HEK293 (cell line): ENCODE results near the gene USP5.
A peak's percentile ranks its signal among the peaks of the same experiment; 100 is the strongest.

Experiments used
- EGR2 ChIP-seq: fragments of 450-650 bp; formaldehyde crosslinking; IDR thresholded peaks from 2 replicates; pipeline ENCODE4 v1.5.1; 2016; ENCODE audit warnings: low read depth, missing biosample characterization, missing genetic modification characterization
- GLIS1 ChIP-seq: fragments of 450-650 bp; formaldehyde crosslinking; IDR thresholded peaks from 2 replicates; pipeline ENCODE4 v1.5.1; 2016; ENCODE audit warnings: missing biosample characterization, missing genetic modification characterization
- KLF9 ChIP-seq: fragments of 450-650 bp; formaldehyde crosslinking; IDR thresholded peaks from 2 replicates; pipeline ENCODE4 v1.5.1; 2016; ENCODE audit warnings: missing biosample characterization, missing genetic modification characterization, low read depth
- MZF1 ChIP-seq: fragments of 450-650 bp; formaldehyde crosslinking; IDR thresholded peaks from 2 replicates; pipeline ENCODE4 v1.5.1; 2017; ENCODE audit warnings: missing biosample characterization, missing genetic modification characterization, borderline replicate concordance
- OSR2 ChIP-seq: fragments of 450-650 bp; formaldehyde crosslinking; IDR thresholded peaks from 2 replicates; pipeline ENCODE4 v1.5.1; 2016; ENCODE audit warnings: missing biosample characterization, missing genetic modification characterization
- REPIN1 ChIP-seq: fragments of 450-650 bp; formaldehyde crosslinking; IDR thresholded peaks from 2 replicates; pipeline ENCODE4 v1.5.1; 2017; ENCODE audit warnings: missing biosample characterization, missing genetic modification characterization, low read depth
- SCRT1 ChIP-seq: fragments of 450-650 bp; formaldehyde crosslinking; IDR thresholded peaks from 2 replicates; pipeline ENCODE4 v1.5.1; 2016; ENCODE audit warnings: missing biosample characterization, missing genetic modification characterization, borderline replicate concordance
- ZBTB20 ChIP-seq: fragments of 450-650 bp; formaldehyde crosslinking; IDR thresholded peaks from 2 replicates; pipeline ENCODE4 v1.5.1; 2016; ENCODE audit warnings: missing biosample characterization, missing genetic modification characterization
- ZFHX2 ChIP-seq: fragments of 450-650 bp; formaldehyde crosslinking; conservative IDR thresholded peaks from 2 replicates; pipeline ENCODE4 v1.5.1; 2016; ENCODE audit warnings: missing biosample characterization, missing genetic modification characterization
- ZFP69B ChIP-seq: fragments of 450-650 bp; formaldehyde crosslinking; IDR thresholded peaks from 2 replicates; pipeline ENCODE4 v1.5.1; 2016; ENCODE audit warnings: missing biosample characterization, missing genetic modification characterization
- ZNF2 ChIP-seq: fragments of 450-650 bp; formaldehyde crosslinking; IDR thresholded peaks from 2 replicates; pipeline ENCODE4 v1.5.1; 2016; ENCODE audit warnings: missing biosample characterization, missing genetic modification characterization
- ZNF221 ChIP-seq: fragments of 450-650 bp; formaldehyde crosslinking; IDR thresholded peaks from 2 replicates; pipeline ENCODE4 v1.5.1; 2017; ENCODE audit warnings: missing biosample characterization, missing genetic modification characterization, borderline replicate concordance
- ZNF239 ChIP-seq: fragments of 450-650 bp; formaldehyde crosslinking; IDR thresholded peaks from 2 replicates; pipeline ENCODE4 v1.5.1; 2016; ENCODE audit warnings: missing biosample characterization, missing genetic modification characterization
- ZNF280D ChIP-seq: fragments of 450-650 bp; formaldehyde crosslinking; IDR thresholded peaks from 2 replicates; pipeline ENCODE4 v1.5.1; 2016; ENCODE audit warnings: missing biosample characterization, missing genetic modification characterization
- ZNF311 ChIP-seq: fragments of 450-650 bp; formaldehyde crosslinking; IDR thresholded peaks from 2 replicates; pipeline ENCODE4 v1.5.1; 2017; ENCODE audit warnings: missing biosample characterization, missing genetic modification characterization, borderline replicate concordance
- ZNF335 ChIP-seq: fragments of 450-650 bp; formaldehyde crosslinking; conservative IDR thresholded peaks from 2 replicates; pipeline ENCODE4 v1.5.1; 2016; ENCODE audit warnings: missing biosample characterization, missing genetic modification characterization
- ZNF398 ChIP-seq: fragments of 450-650 bp; formaldehyde crosslinking; IDR thresholded peaks from 2 replicates; pipeline ENCODE4 v1.5.1; 2017; ENCODE audit warnings: missing biosample characterization, missing genetic modification characterization
- ZNF433 ChIP-seq: fragments of 450-650 bp; formaldehyde crosslinking; IDR thresholded peaks from 2 replicates; pipeline ENCODE4 v1.5.1; 2016; ENCODE audit warnings: missing biosample characterization, missing genetic modification characterization, low read depth
- ZNF529 ChIP-seq: fragments of 450-650 bp; formaldehyde crosslinking; IDR thresholded peaks from 2 replicates; pipeline ENCODE4 v1.5.1; 2017; ENCODE audit warnings: missing genetic modification characterization, missing biosample characterization; ENCODE audit not compliant: insufficient replicate concordance
- ZNF692 ChIP-seq: fragments of 450-650 bp; formaldehyde crosslinking; IDR thresholded peaks from 2 replicates; pipeline ENCODE4 v1.5.1; 2016; ENCODE audit warnings: missing biosample characterization, missing genetic modification characterization
- ZNF747 ChIP-seq: fragments of 450-650 bp; formaldehyde crosslinking; IDR thresholded peaks from 2 replicates; pipeline ENCODE4 v1.5.1; 2016; ENCODE audit warnings: missing biosample characterization, missing genetic modification characterization
- ZNF792 ChIP-seq: fragments of 450-650 bp; formaldehyde crosslinking; IDR thresholded peaks from 2 replicates; pipeline ENCODE4 v1.5.1; 2016; ENCODE audit warnings: missing biosample characterization, missing genetic modification characterization
- ZNF830 ChIP-seq: fragments of 450-650 bp; IDR thresholded peaks from 2 replicates; pipeline ENCODE4 v1.5.0; 2018; ENCODE audit warnings: missing biosample characterization, missing genetic modification characterization, low read depth, mild to moderate bottlenecking, moderate library complexity
- ZNF843 ChIP-seq: fragments of 450-650 bp; formaldehyde crosslinking; IDR thresholded peaks from 2 replicates; pipeline ENCODE4 v1.5.1; 2016; ENCODE audit warnings: missing biosample characterization, missing genetic modification characterization
- ZSCAN18 ChIP-seq: fragments of 450-650 bp; formaldehyde crosslinking; IDR thresholded peaks from 2 replicates; pipeline ENCODE4 v1.5.1; 2016; ENCODE audit warnings: missing biosample characterization, missing genetic modification characterization
- ZSCAN30 ChIP-seq: fragments of 450-650 bp; IDR thresholded peaks from 2 replicates; pipeline ENCODE4 v1.5.1; 2018; ENCODE audit warnings: missing biosample characterization, mild to moderate bottlenecking, missing genetic modification characterization, moderate library complexity
- TF ChIP-seq, protein P1 (sequence below): fragments of 450-650 bp; formaldehyde crosslinking; IDR thresholded peaks from 2 replicates; pipeline ENCODE4 v1.5.1; 2016; ENCODE audit warnings: missing biosample characterization, missing genetic modification characterization

USP5 gene

GRCh38 chr12:6914947-6915788 is 63.2 kb downstream of the USP5 start (continued):
- TF ChIP-seq ZNF280D (tag by site-specific recombination) (no peak), ZNF311 (tag by site-specific recombination) (no peak), ZNF398 (tag by site-specific recombination) (peak; percentile 61), ZNF221 (no peak), ZNF2 (tag by site-specific recombination) (no peak; the same call in 1 of the 2 replicates), ZBTB20 (tag by site-specific recombination) (peak; percentile 63; the same call in 1 of the 2 replicates), GLIS1 (tag by site-specific recombination) (peak; percentile 62; the same call in 1 of the 2 replicates), EGR2 (tag by site-specific recombination) (peak; percentile 52), ZNF335 (tag by site-specific recombination) (no peak; the same call in 1 of the 2 replicates), REPIN1 (tag by site-specific recombination) (no peak), ZFP69B (tag by site-specific recombination) (no peak), ZSCAN18 (tag by site-specific recombination) (no peak), KLF9 (tag by site-specific recombination) (0 out of 2 replicates have a peak, but pooled peaks have one; percentile 37), ZNF529 (no peak), ZNF239 (tag by site-specific recombination) (no peak), ZNF433 (tag by site-specific recombination) (no peak), ZNF747 (tag by site-specific recombination) (no peak), ZNF792 (tag by site-specific recombination) (no peak), MZF1 (peak; percentile 76), SCRT1 (tag by site-specific recombination) (no peak), OSR2 (tag by site-specific recombination) (no peak), ZNF843 (tag by site-specific recombination) (no peak), ZFHX2 (tag by site-specific recombination) (peak; percentile 43), ZSCAN30 (tag by site-specific recombination) (no peak), ZNF830 (no peak), ZNF692 (tag by site-specific recombination) (no peak)
- TF ChIP-seq, protein P1, sequence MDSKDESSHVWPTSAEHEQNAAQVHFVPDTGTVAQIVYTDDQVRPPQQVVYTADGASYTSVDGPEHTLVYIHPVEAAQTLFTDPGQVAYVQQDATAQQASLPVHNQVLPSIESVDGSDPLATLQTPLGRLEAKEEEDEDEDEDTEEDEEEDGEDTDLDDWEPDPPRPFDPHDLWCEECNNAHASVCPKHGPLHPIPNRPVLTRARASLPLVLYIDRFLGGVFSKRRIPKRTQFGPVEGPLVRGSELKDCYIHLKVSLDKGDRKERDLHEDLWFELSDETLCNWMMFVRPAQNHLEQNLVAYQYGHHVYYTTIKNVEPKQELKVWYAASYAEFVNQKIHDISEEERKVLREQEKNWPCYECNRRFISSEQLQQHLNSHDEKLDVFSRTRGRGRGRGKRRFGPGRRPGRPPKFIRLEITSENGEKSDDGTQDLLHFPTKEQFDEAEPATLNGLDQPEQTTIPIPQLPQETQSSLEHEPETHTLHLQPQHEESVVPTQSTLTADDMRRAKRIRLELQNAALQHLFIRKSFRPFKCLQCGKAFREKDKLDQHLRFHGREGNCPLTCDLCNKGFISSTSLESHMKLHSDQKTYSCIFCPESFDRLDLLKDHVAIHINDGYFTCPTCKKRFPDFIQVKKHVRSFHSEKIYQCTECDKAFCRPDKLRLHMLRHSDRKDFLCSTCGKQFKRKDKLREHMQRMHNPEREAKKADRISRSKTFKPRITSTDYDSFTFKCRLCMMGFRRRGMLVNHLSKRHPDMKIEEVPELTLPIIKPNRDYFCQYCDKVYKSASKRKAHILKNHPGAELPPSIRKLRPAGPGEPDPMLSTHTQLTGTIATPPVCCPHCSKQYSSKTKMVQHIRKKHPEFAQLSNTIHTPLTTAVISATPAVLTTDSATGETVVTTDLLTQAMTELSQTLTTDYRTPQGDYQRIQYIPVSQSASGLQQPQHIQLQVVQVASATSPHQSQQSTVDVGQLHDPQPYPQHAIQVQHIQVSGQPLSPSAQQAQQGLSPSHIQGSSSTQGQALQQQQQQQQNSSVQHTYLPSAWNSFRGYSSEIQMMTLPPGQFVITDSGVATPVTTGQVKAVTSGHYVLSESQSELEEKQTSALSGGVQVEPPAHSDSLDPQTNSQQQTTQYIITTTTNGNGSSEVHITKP (tag by site-specific recombination), result no peak
